Right lung (tissue), 10 donors: Measurements from ENCODE around the gene RAPGEF4. TPM values are rescaled to one million over a fixed set of nuclear protein-coding genes. Genes with fewer than 3 reads are reported as not detected.

ENCODE experiments used
- DNase-seq, 2 donors: peaks; one replicate each; pipeline ENCODE4 v3.0.0-alpha.2; 2013
- long read RNA-seq, 8 donors: transcript quantifications; one replicate each; lab custom pipeline, GENCODE V29; 2026
- polyA plus RNA-seq, 5 donors: library from polyadenylated mRNA; unstranded; fragments of 120-200 nt; gene quantifications; one replicate each; pipeline versions ENCODE4 v1.2.1 to v1.2.3, GENCODE V29; 2013; ENCODE audit warnings: inconsistent platforms in 1 of 5, low replicate concordance in 1 of 5; ENCODE audit not compliant: insufficient read length in 5 of 5, insufficient read depth in 1 of 5

Gene RAPGEF4
- polyA plus RNA-seq = 10 to 100 TPM in 4 of 5 donors, 1 to 10 TPM in 1; 8.4 to 17.8 (median 12.6) TPM
- long read RNA-seq, donor 1, full-length matches to known transcripts = 2 of 2 reads
- long read RNA-seq, donor 1, partial matches to known transcripts = 0 of 2 reads
- long read RNA-seq, donor 1, other reads (novel, unspliced or antisense) = 0 of 2 reads
- long read RNA-seq, donor 2 = 0 reads
- long read RNA-seq, donor 3, partial matches to known transcripts = 0 of 1 reads
- long read RNA-seq, donor 3, other reads (novel, unspliced or antisense) = 0 of 1 reads
- long read RNA-seq, donor 4, partial matches to known transcripts = 0 of 1 reads
- long read RNA-seq, donor 4, other reads (novel, unspliced or antisense) = 0 of 1 reads
- long read RNA-seq, donor 5 = 0 reads
- long read RNA-seq, donor 6 = 0 reads
- long read RNA-seq, donor 7 = 0 reads
- long read RNA-seq, donor 8 = 0 reads

DNA sequence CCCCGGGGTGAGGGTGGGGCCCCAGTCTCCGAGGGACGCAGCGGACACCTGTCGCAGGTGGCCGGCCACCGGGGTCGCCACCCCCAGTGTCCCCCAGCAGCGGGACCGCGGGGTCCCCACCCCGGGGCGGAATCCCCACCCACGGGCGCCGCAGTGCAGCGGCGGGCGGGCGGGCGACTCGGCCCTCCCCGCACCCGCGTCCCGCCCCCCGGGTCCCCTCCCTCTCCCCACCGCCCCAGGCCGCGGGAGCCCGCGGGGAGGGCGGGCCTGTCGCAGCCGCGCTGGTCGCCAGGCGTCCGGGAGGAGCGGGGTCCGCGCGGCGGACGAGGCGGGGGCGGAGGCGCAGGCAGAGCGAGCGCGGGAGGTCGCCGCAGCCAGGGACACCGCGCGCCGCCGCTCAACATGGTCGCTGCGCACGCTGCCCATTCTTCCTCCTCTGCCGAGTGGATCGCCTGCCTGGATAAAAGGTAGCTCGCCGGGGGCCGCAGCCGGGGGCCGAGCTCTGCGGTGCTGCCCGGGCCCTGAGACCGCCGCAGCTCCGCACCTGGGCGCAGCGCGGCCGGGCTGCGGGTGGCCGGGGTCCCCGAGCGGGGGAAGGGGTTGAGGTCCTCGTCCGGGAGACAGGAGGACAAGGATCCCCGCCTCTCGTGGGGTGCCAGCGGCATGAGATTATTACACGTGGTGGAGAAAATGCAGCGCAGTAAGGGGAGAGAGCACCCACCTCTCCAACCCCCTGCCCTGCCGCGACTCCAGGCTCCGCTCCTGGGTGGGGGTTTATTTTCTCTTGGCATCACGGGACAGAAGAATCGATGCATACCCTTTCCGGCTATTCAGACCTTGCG lies at the start of gene RAPGEF4:
RAPGEF4 (plus strand) TSS at position 264 of the 842 bp plus-strand sequence; CDS start at position 403, 139 bp downstream.
- DNase-seq = no peak

DNA sequence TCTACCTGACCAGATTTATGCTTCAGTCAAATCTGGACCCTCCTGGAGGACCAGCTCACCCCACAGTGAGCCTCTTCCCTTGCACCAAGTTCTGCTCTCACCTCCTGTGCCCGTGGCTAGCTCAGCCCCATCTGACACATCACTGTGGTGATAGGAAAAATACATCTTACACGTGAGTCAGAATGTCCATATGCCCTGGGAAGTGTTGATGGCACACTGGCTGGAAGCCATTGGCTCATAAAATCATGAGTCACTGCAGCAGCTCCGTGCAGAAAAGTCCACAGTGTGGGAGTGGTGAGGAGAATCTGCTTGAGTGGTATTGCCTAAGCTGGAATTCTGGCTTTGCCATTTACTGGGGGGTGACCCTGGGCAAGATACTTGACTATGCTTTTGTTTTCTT lies 42.6 kb upstream of the RAPGEF4 start:
- no peak for DNase-seq

DNA sequence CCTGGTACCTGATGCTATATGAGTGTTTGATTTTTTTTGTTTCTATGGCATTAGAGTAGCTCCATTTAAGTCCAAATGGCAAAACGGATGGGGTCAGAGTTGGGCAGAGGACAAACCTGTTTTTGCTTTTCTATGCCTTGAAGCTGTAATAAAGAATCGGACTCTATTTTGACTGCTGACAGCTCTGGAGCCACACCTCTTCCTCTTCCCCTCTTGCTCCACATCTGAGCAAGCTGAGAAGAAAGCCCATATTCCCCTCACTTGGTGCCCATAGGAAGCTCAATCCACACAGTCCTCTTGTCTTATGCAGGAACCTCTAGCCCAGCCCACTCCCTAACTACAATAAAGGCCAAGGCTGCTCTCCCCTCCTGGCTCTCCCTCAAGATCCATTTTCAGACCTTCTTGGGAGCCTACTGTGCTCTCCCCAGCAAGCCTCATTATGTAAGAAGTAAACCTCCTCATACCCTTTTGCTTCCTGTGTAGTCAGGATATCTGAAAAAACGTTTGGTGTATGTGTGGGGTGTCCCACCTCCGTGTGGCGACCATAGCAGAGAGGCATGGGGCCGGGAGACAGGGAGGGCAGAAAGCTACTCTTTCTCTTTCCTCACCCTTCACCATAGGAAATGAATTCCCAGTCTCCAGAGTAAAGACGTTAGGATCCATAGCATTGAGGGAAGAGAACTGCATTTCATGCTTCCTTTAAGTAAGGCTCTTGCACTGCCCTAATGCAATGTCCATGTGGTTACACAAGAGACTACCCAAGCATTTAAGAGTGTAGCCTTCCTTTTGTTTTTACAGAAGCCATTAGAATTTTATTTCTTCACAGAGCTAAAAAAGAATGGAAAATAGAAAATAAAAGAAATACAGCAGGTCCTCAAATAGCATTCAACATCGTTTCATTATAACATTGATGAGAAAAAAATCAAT lies 41.9 kb upstream of the RAPGEF4 start:
- DNase-seq = no peak

DNA sequence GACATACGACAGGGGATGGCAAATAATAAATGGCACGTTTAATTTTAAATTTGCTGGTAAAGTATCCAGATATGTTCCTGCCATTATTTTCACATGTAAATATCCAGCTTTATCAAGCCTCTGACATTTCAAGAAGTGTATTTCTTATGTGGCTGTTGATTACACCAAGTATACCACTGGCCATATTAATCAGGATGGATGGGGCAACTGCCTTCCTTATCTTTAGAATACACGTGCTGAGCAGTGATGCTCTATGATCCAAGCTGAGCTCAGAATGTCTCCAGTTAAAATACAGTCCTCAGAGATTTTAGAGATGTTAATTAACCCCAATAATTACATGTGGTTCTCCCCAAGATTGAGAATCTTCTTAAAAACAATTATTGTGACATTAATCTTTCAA lies 38.3 kb upstream of the RAPGEF4 start:
- no peak for DNase-seq

DNA sequence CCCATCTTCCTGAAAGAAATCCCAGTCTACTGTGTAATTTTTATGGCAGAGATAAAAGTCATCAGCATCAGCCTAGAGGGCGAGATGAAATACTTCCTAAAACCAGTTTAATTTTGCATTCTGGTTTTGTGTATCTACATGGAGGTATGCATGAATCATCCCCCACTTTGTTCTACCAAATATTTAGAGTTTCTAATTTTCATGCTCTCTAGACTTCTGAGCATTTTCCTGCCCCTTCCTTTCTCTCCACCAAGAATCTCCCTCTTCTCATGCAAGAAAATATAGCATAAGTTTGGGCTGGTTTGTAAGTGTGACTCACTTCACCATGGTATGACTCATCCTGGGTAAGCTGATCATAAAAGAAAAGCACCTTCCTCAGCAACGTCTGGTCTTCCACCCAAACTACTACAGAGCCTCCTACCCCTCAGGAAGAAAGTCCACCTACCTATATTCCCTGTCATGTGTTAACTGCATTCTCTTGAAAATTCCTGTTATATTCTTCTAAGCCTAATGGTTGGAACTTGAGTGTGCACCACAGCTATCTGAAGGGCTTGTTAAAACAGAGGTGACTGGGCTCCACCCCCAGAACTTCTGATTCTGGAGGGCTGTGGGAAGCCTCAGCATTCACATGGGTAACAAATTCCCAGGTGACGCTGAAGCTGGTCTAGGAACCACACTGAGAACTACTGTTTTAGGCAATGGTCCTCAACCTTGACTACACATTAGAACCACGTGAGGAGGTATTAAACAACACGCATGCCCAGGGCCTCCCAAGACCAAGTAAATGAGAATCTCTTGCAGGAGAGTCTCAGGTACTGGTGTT lies 37.4 kb upstream of the RAPGEF4 start:
- DNase-seq = no peak

DNA sequence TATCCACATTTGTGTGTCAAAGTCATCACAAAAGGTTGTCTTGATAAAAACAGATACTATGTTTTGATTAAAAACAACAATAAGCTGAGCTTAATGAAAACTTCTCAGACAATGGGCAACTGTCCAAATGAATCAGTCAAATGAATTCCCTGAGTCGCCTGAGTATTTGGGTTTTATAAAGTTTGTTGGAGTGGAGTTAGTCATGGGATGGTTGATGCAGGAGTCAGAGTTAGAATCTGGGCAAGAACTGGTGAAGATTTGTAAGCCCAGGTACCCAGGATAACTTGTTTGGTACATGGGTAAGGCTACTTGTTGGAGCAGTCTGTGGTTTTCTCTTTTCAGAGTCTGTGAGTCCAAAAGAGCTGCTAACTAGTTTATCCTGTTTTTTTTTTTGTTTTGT lies 34.4 kb upstream of the RAPGEF4 start:
- DNase-seq = no peak

DNA sequence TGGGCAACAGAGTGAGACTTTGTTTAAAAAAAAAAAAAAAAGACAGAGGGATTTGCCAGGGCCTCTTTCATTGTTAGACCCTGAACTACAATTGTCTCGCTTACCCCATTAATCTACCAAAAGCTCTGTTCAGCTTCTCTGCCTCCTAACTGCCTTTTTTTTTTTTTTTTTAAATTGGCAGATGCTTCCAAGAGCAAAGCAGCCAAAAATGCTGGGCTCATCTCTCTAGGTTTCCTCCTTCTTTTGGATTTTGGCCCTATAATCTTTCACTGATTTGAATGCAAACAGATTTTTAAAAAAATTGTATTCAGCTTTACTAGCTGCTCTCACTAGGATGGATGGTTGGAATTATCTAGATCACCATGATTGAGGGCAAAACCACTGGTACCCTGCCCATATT lies 33.2 kb upstream of the RAPGEF4 start:
- peak in 1 of 2 donors; percentile 12 for DNase-seq

DNA sequence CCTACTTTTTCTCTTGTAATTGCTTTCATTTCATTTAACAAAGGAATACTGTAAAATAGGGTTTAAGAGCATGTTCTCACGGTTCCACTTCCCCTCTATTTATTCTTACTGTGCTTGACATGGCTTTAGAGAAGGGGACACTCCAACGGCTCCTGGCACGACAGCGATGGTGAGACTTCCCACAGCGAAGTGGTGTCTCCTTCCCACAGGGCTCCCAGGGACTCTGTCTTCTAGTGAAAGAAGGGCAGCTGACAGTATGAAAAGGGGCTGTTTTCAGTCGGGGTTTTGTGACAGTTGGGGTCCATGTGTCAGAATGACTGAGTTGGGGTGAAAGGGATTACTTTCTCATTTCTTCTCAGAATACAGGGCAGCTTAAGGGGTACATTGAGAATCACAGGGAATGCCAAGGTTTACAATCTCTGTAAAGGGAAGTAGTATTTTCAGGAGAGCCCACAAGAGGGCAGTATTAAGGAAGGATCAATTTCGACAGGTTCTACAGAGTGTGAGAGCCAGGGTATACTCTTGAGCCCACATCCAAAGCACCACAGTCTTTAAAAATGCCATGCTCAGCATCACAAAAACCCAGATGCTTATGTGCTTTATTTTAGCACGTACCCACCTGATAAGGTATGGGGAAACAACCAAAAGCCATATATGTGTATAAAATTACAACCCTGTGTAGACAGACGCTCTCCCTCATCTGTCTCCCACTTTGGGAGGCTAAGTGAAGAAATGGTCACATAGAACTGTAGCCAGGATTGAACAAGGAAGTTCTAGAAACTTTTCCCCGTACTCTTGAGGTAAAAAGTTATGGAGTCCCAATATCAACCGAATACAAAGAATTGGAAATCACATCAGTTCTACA lies 31.3 kb upstream of the RAPGEF4 start:
- no peak for DNase-seq

DNA sequence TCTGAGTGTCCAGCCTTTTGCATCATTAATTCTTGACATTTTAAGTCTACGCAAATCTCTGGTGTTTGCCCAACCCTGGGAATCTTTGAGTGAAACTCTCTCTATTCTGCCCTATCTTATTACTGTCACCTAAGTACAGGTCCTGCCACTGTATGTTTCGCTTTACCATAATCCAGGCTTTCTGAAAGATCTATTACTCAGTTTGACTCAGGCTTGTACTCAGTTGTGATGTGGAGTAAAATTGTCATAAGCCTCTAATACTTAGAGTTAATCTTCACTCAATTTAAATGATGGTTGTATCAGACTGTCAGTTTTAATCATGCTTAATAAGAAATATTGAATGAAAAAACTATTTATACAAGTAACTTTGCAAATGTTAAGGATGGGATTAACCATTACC lies 30.3 kb upstream of the RAPGEF4 start:
- DNase-seq = no peak

DNA sequence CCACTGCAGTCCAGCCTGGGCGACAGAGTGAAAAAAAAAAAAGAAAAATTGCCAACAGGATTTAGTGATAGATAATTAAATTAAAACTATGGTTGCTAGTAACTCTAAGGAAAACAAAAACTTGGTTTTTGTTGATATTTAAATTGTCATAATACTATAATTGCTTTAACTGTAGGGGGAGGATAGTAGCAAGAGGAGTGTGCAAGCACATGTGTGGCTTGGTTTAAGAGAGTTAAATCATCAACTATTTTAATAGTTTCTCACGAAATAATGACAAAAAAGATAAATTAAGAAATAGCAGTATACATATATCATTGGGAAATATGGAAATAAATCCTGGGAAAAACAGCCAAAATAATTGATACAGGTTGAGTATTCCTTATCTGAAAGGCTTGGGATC lies 27.4 kb upstream of the RAPGEF4 start:
- no peak for DNase-seq

DNA sequence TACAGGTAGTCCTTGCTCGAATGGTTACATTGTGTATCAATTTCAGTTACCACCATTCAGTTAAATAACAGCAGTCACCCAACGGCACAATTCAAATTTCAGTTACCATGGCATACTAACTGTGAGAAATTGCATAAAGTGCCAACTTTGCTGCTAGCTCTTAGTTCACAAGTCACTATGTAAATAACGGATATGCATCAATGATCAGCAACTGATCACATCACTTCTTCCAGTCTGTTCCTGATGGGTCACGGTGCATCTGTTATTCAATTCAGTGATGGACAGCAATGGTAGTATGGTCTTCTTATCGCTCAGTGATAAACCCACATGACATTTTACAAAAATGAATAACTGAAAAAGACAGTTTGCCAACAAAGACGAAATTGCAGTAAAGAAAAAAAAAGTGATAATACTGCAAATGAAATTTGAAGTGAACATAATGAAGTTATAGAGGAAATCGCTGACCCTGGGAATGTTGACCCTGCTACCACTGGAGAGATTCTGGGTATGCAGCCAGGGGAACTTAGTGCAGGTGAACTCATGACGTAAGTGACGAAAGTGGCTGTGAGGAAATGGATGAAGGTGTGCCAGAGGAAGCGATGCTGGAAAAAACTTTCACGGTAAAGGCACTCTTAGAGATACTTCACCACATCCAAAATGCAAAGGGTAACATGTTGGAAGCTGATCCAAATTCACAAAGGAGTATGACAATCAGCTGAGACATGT lies 25.9 kb upstream of the RAPGEF4 start:
- no peak for DNase-seq

DNA sequence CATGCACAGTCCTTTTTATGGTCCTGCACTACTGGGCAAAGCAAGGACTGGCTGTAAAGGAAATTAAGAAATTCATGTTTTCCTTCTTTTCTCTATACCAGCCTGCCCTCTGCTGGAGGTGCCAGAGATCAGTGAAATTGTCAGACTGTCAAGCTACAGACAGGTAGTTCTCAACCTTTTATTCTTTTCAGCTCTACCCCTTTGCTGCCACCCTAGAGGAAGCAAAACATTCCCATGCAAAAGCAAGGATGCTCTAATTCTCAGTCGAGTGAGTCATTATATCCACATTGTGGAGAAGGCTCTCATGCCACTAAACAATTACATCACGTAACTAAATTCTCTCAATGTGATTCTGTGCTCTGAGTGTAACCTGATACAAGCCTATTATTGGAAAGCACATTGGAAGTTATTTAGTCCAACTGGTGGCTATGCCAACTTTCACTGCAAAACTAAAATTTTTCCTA lies 25.0 kb upstream of the RAPGEF4 start:
- peak in 1 of 2 donors; percentile 33 for DNase-seq

DNA sequence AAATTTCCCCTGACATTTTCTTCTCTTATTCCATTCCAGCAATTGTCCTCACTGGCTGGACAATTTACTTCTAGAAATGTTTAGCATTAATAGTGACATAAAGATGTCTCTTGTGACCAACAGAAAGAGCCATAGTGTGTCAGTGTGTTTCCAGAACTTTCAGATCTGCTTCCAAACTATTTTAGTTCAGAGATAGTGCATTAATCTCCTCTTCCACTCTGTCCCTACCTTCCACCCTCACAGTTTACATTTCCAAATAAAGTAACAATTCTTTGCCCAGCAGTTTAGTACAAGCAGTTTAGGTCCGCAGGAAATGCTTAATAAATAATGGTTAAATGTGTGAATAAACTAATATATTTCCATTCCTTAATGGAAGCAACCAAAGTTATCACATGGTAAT lies 24.5 kb upstream of the RAPGEF4 start:
- no peak for DNase-seq

DNA sequence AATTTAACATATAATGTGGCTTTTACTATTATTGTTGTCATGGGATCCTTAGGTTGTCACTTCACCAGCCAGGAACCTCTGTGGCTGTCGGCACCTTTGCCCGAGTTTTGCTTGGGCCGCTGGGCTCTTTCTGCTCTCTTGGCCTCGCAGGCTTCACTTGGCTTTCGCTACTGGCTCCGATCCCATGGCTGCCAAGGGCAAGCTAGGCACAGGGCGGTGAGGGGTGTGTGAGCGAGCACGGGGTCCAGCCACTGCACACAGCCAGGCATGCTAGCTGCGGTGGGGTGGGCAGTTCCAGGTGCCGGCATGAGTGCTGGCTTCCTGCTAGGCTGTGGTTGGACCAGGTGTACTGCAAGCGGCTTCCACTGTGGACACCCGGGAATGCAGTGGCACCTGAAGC lies 23.4 kb upstream of the RAPGEF4 start:
- DNase-seq = no peak

DNA sequence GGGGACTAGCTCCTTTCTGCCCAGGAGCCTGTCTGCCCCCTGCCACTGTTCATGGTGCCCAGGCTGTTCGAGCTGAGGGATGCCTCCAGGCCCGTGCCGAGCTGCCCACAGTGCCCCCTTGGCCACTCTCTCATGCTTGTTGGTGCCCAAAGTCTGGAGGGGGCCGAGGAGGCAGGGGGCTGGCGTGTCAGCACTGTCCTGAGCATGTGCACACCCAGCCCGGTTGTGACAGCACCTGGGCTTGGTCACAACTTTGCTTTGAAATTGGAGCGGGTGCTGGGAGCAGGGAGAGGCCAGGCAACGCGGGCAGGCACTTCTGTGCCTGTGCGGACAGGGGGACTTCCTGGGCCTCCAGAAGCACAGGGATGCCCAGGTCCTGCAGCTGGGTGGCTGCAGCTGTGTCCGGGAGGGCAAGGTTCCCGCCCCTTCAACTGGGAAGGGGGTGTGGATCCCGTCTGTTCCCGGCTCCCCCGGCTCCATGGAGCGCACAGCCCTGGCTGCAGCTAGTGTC lies 22.2 kb upstream of the RAPGEF4 start:
- no peak for DNase-seq

DNA sequence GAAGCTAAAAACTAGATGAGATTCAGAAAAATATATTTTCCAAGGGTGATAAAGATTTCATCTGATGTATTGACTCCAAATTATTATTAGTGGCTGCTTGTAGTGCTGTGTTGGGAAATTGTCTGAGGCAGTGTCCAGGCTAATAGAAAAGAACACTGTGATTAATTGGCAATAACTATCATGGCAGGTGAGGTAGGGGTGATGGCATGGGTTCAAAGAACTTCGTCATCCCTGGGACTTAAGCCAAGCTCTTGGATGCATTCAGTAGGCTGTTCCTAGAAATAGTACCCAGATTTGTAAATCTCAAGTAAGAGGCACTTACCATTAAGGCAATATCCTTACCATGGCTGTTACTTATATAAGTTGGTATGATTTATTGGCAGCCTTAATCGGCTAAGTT lies 13.2 kb upstream of the RAPGEF4 start:
- DNase-seq = no peak

DNA sequence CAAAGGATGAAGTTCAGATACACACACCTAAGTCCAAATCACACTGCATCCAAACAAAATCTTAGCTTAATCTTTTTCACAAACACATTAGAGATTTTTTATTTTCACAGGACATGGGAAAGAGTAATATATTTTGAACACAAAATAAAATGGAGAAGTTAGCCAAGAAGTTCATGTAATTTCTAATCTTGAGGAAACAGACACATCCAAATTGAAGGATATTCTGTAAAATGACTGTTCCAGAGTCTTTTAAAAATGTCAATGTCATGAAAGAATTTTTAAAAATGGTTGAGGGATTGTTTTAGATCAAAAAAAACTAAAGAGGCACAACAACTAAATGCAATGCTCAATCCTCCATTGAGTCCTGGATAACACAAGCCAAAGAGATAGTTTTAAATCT lies 12.4 kb upstream of the RAPGEF4 start:
- DNase-seq = no peak

DNA sequence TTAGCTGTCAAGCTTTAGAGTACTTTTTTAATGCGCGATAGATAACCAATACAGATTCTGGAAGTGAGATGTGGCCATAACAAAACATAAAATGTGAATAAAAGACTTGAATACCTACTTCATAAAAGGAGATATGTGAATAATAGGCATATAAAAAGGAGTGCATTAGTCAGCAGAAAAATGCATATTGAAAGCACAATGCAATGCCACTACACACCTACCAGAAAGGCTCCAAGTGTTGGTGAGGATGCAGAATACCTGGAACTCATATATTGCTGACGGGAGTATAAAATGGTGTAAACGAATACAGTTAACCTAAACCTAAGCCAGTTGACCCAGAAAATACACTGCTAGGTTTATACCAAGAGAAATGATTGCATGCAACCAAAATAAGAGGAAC lies 10.9 kb upstream of the RAPGEF4 start:
- DNase-seq = no peak

DNA sequence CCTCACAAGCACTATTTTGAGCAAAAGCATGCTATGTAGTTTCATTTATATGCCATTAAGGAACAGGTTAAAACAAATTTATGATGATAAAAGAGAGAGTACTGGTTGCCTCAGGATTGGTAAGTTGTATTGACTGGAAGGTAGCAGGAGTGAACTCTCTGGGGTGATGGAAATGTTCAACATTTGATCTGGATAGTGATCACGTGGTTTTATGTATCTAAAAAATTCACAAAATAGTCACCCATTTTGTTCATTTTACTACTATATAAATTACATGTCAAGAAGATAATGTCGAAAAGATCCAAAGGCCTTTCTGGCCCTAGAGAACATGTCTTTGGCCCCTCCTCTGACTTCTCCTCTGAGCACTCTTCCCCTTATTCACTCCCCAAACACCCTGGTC lies 10.4 kb upstream of the RAPGEF4 start:
- DNase-seq = no peak
